Vagina (tissue), 2 donors: ENCODE data around the gene NAAA. TPM values are rescaled to one million over a fixed set of nuclear protein-coding genes. Genes with fewer than 3 reads are reported as not detected.

Source experiments
- DNase-seq, 2 donors: peaks; one replicate each; pipeline ENCODE4 v3.0.0-alpha.2; 2017; ENCODE audit errors: extremely low spot score in 2 of 2
- H3K27ac ChIP-seq: fragments of 200-600 bp; sonication (generic); one replicate; pipeline ENCODE4 v1.5.1; 2019
- H3K27me3 ChIP-seq: fragments of 200-600 bp; sonication (generic); one replicate; pipeline ENCODE4 v1.5.1; 2019
- H3K36me3 ChIP-seq, 2 donors: fragments of 200-600 bp; sonication (generic); one replicate each; pipeline ENCODE4 v1.5.1; 2017 to 2019
- H3K4me1 ChIP-seq: fragments of 200-600 bp; sonication (generic); one replicate; pipeline ENCODE4 v1.5.1; 2019
- H3K4me3 ChIP-seq, 2 donors: fragments of 200-600 bp; sonication (generic); 1 replicate in 1 of 2; 2 replicates in 1 of 2; pipeline ENCODE4 v1.5.1; 2016 to 2019
- H3K9me3 ChIP-seq: fragments of 200-600 bp; sonication (generic); one replicate; pipeline ENCODE4 v1.5.1; 2019
- CTCF ChIP-seq, 3 experiments: fragments of 450-650 bp in 2 of 3; fragments of 200-600 bp in 1 of 3; sonication (generic) in 1 of 3; IDR thresholded peaks; one replicate each; pipeline ENCODE4 v1.5.1; 2017 to 2019; ENCODE audit warnings: antibody characterized with exemption in 3 of 3, mild to moderate bottlenecking in 2 of 3, moderate library complexity in 2 of 3
- POLR2A ChIP-seq, 2 donors: fragments of 450-650 bp; IDR thresholded peaks; one replicate each; pipeline ENCODE4 v1.6.1; 2017; ENCODE audit warnings: antibody characterized with exemption in 2 of 2, mild to moderate bottlenecking in 2 of 2, moderate library complexity in 2 of 2
- POLR2AphosphoS5 ChIP-seq, 2 donors: sonication (generic); formaldehyde crosslinking; IDR thresholded peaks; one replicate each; pipeline ENCODE4 v1.9.0; 2017; ENCODE audit warnings: antibody characterized with exemption in 2 of 2, mild to moderate bottlenecking in 2 of 2, low read depth in 1 of 2; ENCODE audit not compliant: insufficient read depth in 1 of 2
- intact Hi-C: fragments of 100-400 bp; cut with DNase I; formaldehyde crosslinking; loops from one replicate; pipeline ENCODE4 v1.15.1; 2023
- total RNA-seq: library from RNA; depleted of rRNA; stranded (reverse); fragments of >200 nt; gene quantifications from one replicate; pipeline ENCODE4 v1.2.3, GENCODE V29; 2016

The NAAA gene
- total RNA-seq, 1 donor from 2014 or later: 110 TPM

DNA sequence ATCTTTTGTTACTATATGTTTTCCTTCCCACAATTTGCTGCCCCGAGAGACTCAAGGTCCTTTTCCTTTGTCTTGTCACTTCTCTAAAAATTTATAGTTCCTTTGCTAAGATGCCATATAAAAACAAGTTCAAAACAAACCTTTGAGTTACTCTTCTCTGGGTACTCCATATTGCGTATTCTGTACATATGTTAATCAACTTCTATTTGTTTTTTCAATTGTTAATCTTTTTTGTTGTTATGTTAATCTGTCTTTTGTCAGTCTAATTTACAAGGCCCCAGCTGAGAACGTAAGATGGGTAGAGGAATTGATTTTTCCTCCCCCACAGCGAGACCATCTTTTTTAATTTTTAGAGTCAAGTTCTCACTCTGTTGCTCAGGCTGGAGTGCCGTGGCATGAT, 31.4 kb downstream of the NAAA start:
- no peaks in the 10 kb centered on the region for H3K36me3 ChIP-seq
- no peaks in the 10 kb centered on the region for H3K9me3 ChIP-seq
- intact Hi-C loops: no loop called here
- TF ChIP-seq POLR2AphosphoS5 (IDR thresholded peaks at IDR 0.05; ENCODE audit: insufficient read depth in 1 of 2, low read depth in 1 of 2): no peak
- no peak for TF ChIP-seq CTCF (IDR thresholded peaks at IDR 0.05)
- TF ChIP-seq POLR2A (IDR thresholded peaks at IDR 0.05): no peak
- DNase-seq: no peak
- H3K4me3 ChIP-seq: no peak overlapping the region
- no peaks in the 10 kb centered on the region for H3K27me3 ChIP-seq
- no peak overlapping the region for H3K27ac ChIP-seq
- no peaks in the 10 kb centered on the region for H3K4me1 ChIP-seq

DNA sequence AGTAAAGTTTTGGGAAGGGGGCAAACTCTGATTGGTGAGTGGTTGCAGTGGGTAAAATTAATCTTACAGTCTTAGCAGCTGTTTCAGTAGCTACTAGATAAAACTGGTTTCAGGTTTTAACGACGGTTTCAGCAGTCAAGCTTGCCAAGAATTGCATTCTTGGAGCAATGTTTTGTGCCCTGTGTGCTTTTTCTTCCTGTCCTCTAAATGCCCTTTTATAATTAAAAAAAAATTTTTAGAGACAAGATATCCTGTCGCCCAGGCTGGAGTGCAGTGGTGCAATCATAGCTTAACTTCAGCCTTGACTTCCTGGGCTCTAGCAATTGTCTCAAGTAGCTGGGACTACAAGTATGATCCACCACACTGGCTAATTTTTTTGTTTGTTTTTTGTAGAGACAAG, 32.3 kb downstream of the NAAA start:
- H3K36me3 ChIP-seq: no peaks in the 10 kb centered on the region
- no peak overlapping the region for H3K4me3 ChIP-seq
- H3K9me3 ChIP-seq: no peaks in the 10 kb centered on the region
- TF ChIP-seq POLR2A (IDR thresholded peaks at IDR 0.05): no peak
- no peak for TF ChIP-seq CTCF (IDR thresholded peaks at IDR 0.05)
- no peak for TF ChIP-seq POLR2AphosphoS5 (IDR thresholded peaks at IDR 0.05; ENCODE audit: insufficient read depth in 1 of 2, low read depth in 1 of 2)
- intact Hi-C loops: no loop called here
- no peak overlapping the region for H3K27ac ChIP-seq
- no peak for DNase-seq
- H3K4me1 ChIP-seq: no peaks in the 10 kb centered on the region
- no peaks in the 10 kb centered on the region for H3K27me3 ChIP-seq

DNA sequence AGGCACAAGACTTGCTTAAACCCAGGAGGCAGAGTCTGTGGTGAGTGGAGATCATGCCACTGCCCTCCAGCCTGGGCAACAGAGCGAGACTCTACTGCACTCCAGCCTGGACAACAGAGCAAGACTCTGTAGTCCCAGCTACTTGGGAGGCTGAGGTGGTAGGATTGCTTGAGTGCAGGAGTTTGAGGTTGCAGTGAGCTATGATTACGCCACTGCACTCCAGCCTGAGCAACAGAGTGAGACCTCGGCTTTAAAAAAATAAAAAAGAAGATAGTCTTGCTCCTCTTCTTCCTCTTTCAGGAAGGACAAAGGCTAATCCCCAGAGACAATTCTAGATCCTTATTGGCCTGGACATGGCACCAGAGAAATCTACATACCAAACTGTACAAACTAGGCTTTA, 32.8 kb downstream of the NAAA start:
- intact Hi-C loops: no loop called here
- TF ChIP-seq POLR2AphosphoS5 (IDR thresholded peaks at IDR 0.05; ENCODE audit: insufficient read depth in 1 of 2, low read depth in 1 of 2) (no peak), POLR2A (IDR thresholded peaks at IDR 0.05) (no peak), CTCF (IDR thresholded peaks at IDR 0.05) (no peak)
- Histone ChIP-seq H3K4me3 (no peak overlapping the region), H3K4me1 (no peaks in the 10 kb centered on the region), H3K36me3 (no peaks in the 10 kb centered on the region), H3K9me3 (no peaks in the 10 kb centered on the region), H3K27me3 (no peaks in the 10 kb centered on the region), H3K27ac (no peak overlapping the region)
- DNase-seq: no peak

GRCh38 chr4:75904076-75904475, 36.7 kb downstream of the NAAA start:
- no peaks in the 10 kb centered on the region for H3K9me3 ChIP-seq
- no peak overlapping the region for H3K4me3 ChIP-seq
- no peaks in the 10 kb centered on the region for H3K27me3 ChIP-seq
- no peak for TF ChIP-seq POLR2A (IDR thresholded peaks at IDR 0.05)
- TF ChIP-seq POLR2AphosphoS5 (IDR thresholded peaks at IDR 0.05; ENCODE audit: insufficient read depth in 1 of 2, low read depth in 1 of 2): no peak
- no peak for TF ChIP-seq CTCF (IDR thresholded peaks at IDR 0.05)
- intact Hi-C loops: no loop called here
- H3K27ac ChIP-seq: no peak overlapping the region
- DNase-seq: no peak
- no peaks in the 10 kb centered on the region for H3K4me1 ChIP-seq
- H3K36me3 ChIP-seq: no peaks in the 10 kb centered on the region

- no peaks in the 10 kb centered on the region for H3K36me3 ChIP-seq
- no peak for DNase-seq
- H3K9me3 ChIP-seq: no peaks in the 10 kb centered on the region
- TF ChIP-seq POLR2A (IDR thresholded peaks at IDR 0.05) (no peak), POLR2AphosphoS5 (IDR thresholded peaks at IDR 0.05; ENCODE audit: insufficient read depth in 1 of 2, low read depth in 1 of 2) (no peak), CTCF (IDR thresholded peaks at IDR 0.05) (no peak)
- intact Hi-C loops: no loop called here
- H3K4me3 ChIP-seq: no peak within 1 kb of the TSS
- H3K27me3 ChIP-seq: no peaks in the 10 kb centered on the region
- H3K27ac ChIP-seq: no peak within 1 kb of the TSS
- H3K4me1 ChIP-seq: no peaks in the 10 kb centered on the region
Observed at GRCh38 chr4:75902352-75902751, 38.5 kb downstream of the NAAA start, which contains the start of gene PPEF2. TSS of gene PPEF2 (minus strand) at chr4:75902452. CDS start at chr4:75896325, 6,127 bp downstream.
